Heart left ventricle (tissue), 13 donors: Measurements from ENCODE around the gene ALPG.

ENCODE experiments used
- POLR2A ChIP-seq, 2 donors: fragments of 450-650 bp; IDR thresholded peaks; one replicate each; pipeline ENCODE4 v1.6.1; 2017; ENCODE audit warnings: antibody characterized with exemption in 2 of 2, mild to moderate bottlenecking in 2 of 2, moderate library complexity in 2 of 2
- TF ChIP-seq, protein P1 (sequence below), 12 donors: fragments of 200-600 bp; sonication (generic) in 4 of 12; IDR thresholded peaks; one replicate each; pipeline versions ENCODE4 v1.5.0 to v1.8.0; 2018 to 2022; ENCODE audit warnings: antibody characterized with exemption in 12 of 12, mild to moderate bottlenecking in 5 of 12
- donor health status: ischemic (EF 13 %, LVEDD 7.1; RV severe dilation, severe dysfunction).
- donor health status: DM: no; HTN: yes; CAD: no.
- donor health status: DM: no; HTN: no; CAD: no.
- donor health status: ischemic (EF 25% LVEDD 6.9; RV normal size, moderate dysfunction).
- donor health status: ischemic (EF 25% LVEDD 5.7; RV mildly dilated, moderate dysfunction).
- donor health status: ischemic (EF 35%, LVEDD 5.7; RV mildly dilated, moderate dysfunction).
- donor health status: nonischemic (EF 11% LVEDD 7.7; RV severe dilation, severe dysfunction).
- donor health status: DM: yes; HTN: yes; CAD: no.
- donor health status: PGD.
- donor health status: ischemic (EF 29% LVEDD 5.4; RV normal size, mild dysfunction).
- donor health status: nonischemic (EF 23%, LVEDD 6.1; RV moderate dilation, normal function).

DNA sequence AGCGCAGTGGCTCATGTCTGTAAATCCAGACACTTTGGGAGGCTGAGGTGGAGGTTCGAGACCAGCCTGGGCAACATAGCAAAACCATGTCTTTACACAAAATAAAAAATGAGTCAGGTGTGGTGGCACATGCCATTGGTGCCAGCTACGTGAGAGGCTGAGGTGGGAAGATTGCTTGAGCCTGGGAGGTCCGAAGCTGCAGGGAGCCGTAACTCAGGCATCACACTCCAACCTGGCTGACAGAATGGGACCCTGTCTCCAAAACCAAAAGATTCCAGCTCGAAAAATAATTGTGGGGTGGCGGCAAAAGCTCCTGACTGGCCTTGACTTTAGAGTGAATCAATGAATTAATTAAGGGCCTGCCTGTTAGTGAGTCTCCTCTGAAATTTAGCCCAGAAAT is 29.3 kb upstream of the ALPG start:
- no peak for TF ChIP-seq POLR2A (IDR thresholded peaks at IDR 0.05)
- TF ChIP-seq, protein P1, sequence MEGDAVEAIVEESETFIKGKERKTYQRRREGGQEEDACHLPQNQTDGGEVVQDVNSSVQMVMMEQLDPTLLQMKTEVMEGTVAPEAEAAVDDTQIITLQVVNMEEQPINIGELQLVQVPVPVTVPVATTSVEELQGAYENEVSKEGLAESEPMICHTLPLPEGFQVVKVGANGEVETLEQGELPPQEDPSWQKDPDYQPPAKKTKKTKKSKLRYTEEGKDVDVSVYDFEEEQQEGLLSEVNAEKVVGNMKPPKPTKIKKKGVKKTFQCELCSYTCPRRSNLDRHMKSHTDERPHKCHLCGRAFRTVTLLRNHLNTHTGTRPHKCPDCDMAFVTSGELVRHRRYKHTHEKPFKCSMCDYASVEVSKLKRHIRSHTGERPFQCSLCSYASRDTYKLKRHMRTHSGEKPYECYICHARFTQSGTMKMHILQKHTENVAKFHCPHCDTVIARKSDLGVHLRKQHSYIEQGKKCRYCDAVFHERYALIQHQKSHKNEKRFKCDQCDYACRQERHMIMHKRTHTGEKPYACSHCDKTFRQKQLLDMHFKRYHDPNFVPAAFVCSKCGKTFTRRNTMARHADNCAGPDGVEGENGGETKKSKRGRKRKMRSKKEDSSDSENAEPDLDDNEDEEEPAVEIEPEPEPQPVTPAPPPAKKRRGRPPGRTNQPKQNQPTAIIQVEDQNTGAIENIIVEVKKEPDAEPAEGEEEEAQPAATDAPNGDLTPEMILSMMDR (IDR thresholded peaks at IDR 0.05), result no peak
